Left ventricle myocardium inferior (tissue), 1 donor: ENCODE results near the gene YPEL2. TPM values are rescaled to one million over a fixed set of nuclear protein-coding genes. Genes with fewer than 3 reads are reported as not detected.
A peak's percentile ranks its signal among the peaks of the same experiment; 100 is the strongest.

Experiments
- DNase-seq: peaks from one replicate; pipeline ENCODE4 v3.0.0-alpha.2; 2020
- H3K27ac ChIP-seq: fragments of 200-600 bp; replicated peaks from 2 replicates; pipeline ENCODE4 v1.8.0; 2021
- H3K27me3 ChIP-seq: fragments of 200-600 bp; 2 replicates; pipeline ENCODE4 v1.8.0; 2021; ENCODE audit warnings: low read depth
- H3K36me3 ChIP-seq: fragments of 200-600 bp; 2 replicates; pipeline ENCODE4 v1.8.0; 2021
- H3K4me1 ChIP-seq: fragments of 200-600 bp; 2 replicates; pipeline ENCODE4 v1.8.0; 2021
- H3K4me3 ChIP-seq: fragments of 200-600 bp; 2 replicates; pipeline ENCODE4 v1.8.0; 2021; ENCODE audit warnings: mild to moderate bottlenecking, moderate library complexity
- H3K9me3 ChIP-seq: fragments of 200-600 bp; replicated peaks from 2 replicates; pipeline ENCODE4 v1.8.0; 2021
- intact Hi-C: fragments of 100-400 bp; cut with micrococcal nuclease; formaldehyde crosslinking; loops from one replicate; pipeline ENCODE4 v1.11.0; 2022
- total RNA-seq: library from RNA; stranded (reverse); fragmentation: NEBNext Ultra II Directional; extraction: Animal tissue kit (Norgen Biotek cat#: 25700); gene quantifications from one replicate; pipeline ENCODE4 v1.2.1, GENCODE V29; 2021
- TF ChIP-seq, protein P1 (sequence below): fragments of 200-600 bp; IDR thresholded peaks from 2 replicates; pipeline ENCODE4 v1.8.0; 2021; ENCODE audit warnings: antibody characterized with exemption, mild to moderate bottlenecking, borderline replicate concordance
- donor health status: DM: no; HTN: yes; CAD: no; lungs with severe emphysema.

YPEL2 gene
- total RNA-seq, 1 donor from 2014 or later = 36.3 TPM

DNA sequence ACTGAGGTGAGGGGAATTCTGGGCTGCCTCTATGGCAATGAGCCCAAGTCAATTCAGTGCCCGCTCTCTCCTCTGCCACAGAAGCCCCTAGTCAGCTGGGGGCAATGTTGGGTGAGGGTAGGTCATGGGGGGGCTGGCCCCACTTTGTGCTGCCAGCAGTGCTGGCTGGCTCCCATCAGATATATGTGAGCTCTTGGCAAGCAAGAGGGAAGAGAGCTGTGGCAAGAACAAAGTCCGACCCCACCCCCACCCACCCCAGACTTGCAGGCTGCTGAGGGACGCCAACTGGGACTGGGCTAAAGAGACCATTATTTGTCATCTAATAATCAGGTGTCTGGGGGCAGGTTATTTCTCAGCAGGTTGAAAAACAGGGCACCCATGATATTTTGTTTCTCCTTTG is 89.4 kb downstream of the YPEL2 start:
- Histone ChIP-seq H3K27me3 (no peaks in the 10 kb centered on the region), H3K36me3 (no peaks in the 10 kb centered on the region), H3K27ac (peak overlapping the region; percentile 44), H3K4me3 (no peak overlapping the region), H3K4me1 (peaks cover 71% of the 10 kb centered on the region), H3K9me3 (no peaks in the 10 kb centered on the region)
- DNase-seq = no peak
- TF ChIP-seq, protein P1, sequence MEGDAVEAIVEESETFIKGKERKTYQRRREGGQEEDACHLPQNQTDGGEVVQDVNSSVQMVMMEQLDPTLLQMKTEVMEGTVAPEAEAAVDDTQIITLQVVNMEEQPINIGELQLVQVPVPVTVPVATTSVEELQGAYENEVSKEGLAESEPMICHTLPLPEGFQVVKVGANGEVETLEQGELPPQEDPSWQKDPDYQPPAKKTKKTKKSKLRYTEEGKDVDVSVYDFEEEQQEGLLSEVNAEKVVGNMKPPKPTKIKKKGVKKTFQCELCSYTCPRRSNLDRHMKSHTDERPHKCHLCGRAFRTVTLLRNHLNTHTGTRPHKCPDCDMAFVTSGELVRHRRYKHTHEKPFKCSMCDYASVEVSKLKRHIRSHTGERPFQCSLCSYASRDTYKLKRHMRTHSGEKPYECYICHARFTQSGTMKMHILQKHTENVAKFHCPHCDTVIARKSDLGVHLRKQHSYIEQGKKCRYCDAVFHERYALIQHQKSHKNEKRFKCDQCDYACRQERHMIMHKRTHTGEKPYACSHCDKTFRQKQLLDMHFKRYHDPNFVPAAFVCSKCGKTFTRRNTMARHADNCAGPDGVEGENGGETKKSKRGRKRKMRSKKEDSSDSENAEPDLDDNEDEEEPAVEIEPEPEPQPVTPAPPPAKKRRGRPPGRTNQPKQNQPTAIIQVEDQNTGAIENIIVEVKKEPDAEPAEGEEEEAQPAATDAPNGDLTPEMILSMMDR = no peak
- intact Hi-C loops = no loop called here

DNA sequence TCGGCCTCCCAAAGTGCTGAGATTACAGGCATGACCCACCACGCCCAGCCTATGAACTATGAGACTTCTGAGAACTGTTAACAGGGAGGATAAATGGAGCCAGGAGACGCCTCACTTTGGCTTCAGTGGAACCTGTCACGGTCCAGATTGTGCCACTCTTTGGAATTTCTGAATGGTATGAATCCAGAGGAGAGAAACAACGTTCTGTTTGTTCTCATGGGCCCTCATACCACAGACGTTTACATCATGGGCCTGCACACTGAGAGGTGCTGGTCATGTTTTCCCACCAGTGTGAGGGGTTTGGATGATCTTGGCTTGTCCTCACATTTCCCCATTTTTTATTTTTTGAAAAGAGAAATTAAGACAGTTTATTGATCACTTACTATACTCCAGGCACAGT is 90.3 kb downstream of the YPEL2 start:
- intact Hi-C loops = no loop called here
- no peak overlapping the region for H3K4me3 ChIP-seq
- H3K27ac ChIP-seq = peak overlapping the region; percentile 44
- TF ChIP-seq, protein P1 = no peak
- no peaks in the 10 kb centered on the region for H3K9me3 ChIP-seq
- H3K36me3 ChIP-seq = no peaks in the 10 kb centered on the region
- H3K27me3 ChIP-seq = no peaks in the 10 kb centered on the region
- peaks cover 71% of the 10 kb centered on the region for H3K4me1 ChIP-seq
- DNase-seq = no peak

DNA sequence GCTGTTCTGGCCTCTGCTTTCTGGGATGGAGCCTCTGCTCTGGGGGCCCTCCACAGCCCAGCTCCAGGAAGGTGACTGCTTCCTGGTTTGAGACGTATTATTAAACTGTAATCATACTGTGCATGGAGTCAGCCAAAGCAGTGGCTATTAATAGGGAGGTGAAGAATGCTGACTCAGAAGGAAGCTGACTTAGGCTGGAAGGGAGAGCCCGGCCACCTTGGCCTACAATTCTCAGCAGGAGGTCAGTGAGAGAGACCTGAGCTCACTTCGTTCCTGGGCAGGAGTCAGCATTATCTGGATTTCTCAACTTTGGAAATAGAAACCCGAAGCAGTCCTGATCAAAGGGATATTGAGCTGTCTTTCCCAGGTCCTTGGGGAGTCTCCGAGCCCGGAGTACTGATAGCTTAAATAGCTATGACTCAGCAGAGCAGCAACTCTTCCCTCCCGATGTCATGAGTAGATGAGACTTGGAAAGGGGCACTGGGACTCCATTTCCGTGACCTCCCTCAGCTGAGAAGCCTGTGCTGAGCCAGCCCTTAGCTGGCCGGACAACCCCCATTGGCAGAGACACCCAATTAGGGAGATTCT is 91.8 kb downstream of the YPEL2 start:
- intact Hi-C loops = no loop called here
- H3K27me3 ChIP-seq = no peaks in the 10 kb centered on the region
- peak overlapping the region; percentile 12 for H3K4me3 ChIP-seq
- no peaks in the 10 kb centered on the region for H3K9me3 ChIP-seq
- TF ChIP-seq, protein P1 = no peak
- H3K36me3 ChIP-seq = no peaks in the 10 kb centered on the region
- H3K27ac ChIP-seq = peak overlapping the region; percentile 95
- peak; percentile 24 for DNase-seq
- peaks cover 86% of the 10 kb centered on the region for H3K4me1 ChIP-seq

- H3K4me1 ChIP-seq = peaks cover 88% of the 10 kb centered on the region
- H3K27ac ChIP-seq = peak overlapping the region; percentile 95
- H3K36me3 ChIP-seq = no peaks in the 10 kb centered on the region
- DNase-seq = no peak
- no peaks in the 10 kb centered on the region for H3K27me3 ChIP-seq
- peak overlapping the region; percentile 12 for H3K4me3 ChIP-seq
- intact Hi-C loops = no loop called here
- TF ChIP-seq, protein P1 = no peak
- H3K9me3 ChIP-seq = no peaks in the 10 kb centered on the region
Observed at GRCh38 chr17:59423903-59424302, 92.4 kb downstream of the YPEL2 start.

DNA sequence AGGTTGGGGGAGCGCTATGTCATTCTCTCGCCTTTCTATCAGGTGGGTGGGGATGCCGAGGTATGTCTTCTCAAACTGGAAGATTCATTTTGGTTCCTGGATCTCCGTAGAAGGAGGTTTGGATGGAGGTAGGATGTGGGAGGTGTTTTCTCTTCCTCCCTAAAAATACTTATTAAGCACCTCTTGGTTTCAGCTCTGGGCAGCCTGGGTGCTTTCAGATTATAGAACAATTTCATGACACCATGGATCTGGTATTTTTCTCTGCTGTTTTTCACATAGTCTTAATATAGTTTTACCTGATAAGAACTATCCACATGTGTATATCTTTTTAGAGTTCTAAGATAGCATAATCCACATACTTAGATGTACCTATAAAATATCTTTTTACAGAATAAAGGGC is 92.9 kb downstream of the YPEL2 start:
- Histone ChIP-seq H3K9me3 (no peaks in the 10 kb centered on the region), H3K4me3 (peak overlapping the region; percentile 53), H3K36me3 (no peaks in the 10 kb centered on the region), H3K27ac (peak overlapping the region; percentile 95), H3K27me3 (no peaks in the 10 kb centered on the region), H3K4me1 (peaks cover 88% of the 10 kb centered on the region)
- TF ChIP-seq, protein P1 = no peak
- intact Hi-C loops = no loop called here
- no peak for DNase-seq
